Skeletal muscle tissue (tissue), 4 donors: ENCODE data around the gene GNAO1. TPM values are rescaled to one million over a fixed set of nuclear protein-coding genes. Genes with fewer than 3 reads are reported as not detected.

Experiments used
- H3K27ac ChIP-seq: one replicate; pipeline ENCODE4 v1.7.0; 2013; ENCODE audit warnings: mild to moderate bottlenecking, low read depth, low read length, inconsistent platforms
- H3K27me3 ChIP-seq, 3 donors: one replicate each; pipeline ENCODE4 v1.7.0; 2013; ENCODE audit warnings: low read length in 3 of 3; ENCODE audit not compliant: control insufficient read depth in 3 of 3, insufficient read depth in 3 of 3
- H3K36me3 ChIP-seq, 3 donors: one replicate each; pipeline ENCODE4 v1.7.0; 2013; ENCODE audit warnings: low read length in 3 of 3; ENCODE audit not compliant: control insufficient read depth in 3 of 3, insufficient read depth in 3 of 3
- H3K4me1 ChIP-seq, 3 donors: one replicate each; pipeline ENCODE4 v1.7.0; 2013; ENCODE audit warnings: low read length in 3 of 3, mild to moderate bottlenecking in 3 of 3; ENCODE audit not compliant: control insufficient read depth in 3 of 3, insufficient read depth in 3 of 3
- H3K4me3 ChIP-seq, 3 donors: one replicate each; pipeline ENCODE4 v1.7.0; 2013; ENCODE audit warnings: low read length in 3 of 3
- H3K9ac ChIP-seq, 3 donors: one replicate each; pipeline ENCODE4 v1.7.0; 2013; ENCODE audit warnings: low read length in 3 of 3, mild to moderate bottlenecking in 3 of 3, moderate library complexity in 2 of 3, low read depth in 1 of 3
- H3K9me3 ChIP-seq, 3 donors: one replicate each; pipeline ENCODE4 v1.7.0; 2013; ENCODE audit warnings: low read length in 3 of 3; ENCODE audit not compliant: control insufficient read depth in 3 of 3
- total RNA-seq: library from RNA; depleted of rRNA; stranded (reverse); fragments of >200 nt; gene quantifications from one replicate; pipeline ENCODE4 v1.2.3, GENCODE V29; 2014
- donor health status: Osteomylitis.

The GNAO1 gene
- total RNA-seq, 1 donor from 2014 or later, result under 0.01 TPM

GRCh38 chr16:56262148-56262547 lies 70.9 kb downstream of the GNAO1 start:
- Histone ChIP-seq H3K27me3 (peaks cover 0 to 4% (median 0%) of the 10 kb centered on the region in 3 donors), H3K9ac (no peak overlapping the region), H3K9me3 (no peaks in the 10 kb centered on the region), H3K4me1 (peaks cover 0 to 11% (median 3%) of the 10 kb centered on the region in 3 donors), H3K4me3 (no peak overlapping the region), H3K36me3 (no peaks in the 10 kb centered on the region), H3K27ac (no peak overlapping the region)

GRCh38 chr16:56262551-56263245 lies 71.4 kb downstream of the GNAO1 start:
- Histone ChIP-seq H3K36me3 (no peaks in the 10 kb centered on the region), H3K4me1 (peaks cover 0 to 5% (median 0%) of the 10 kb centered on the region in 3 donors), H3K9me3 (no peaks in the 10 kb centered on the region), H3K9ac (no peak overlapping the region), H3K27me3 (peaks cover 0 to 4% (median 0%) of the 10 kb centered on the region in 3 donors), H3K4me3 (no peak overlapping the region), H3K27ac (no peak overlapping the region)

DNA sequence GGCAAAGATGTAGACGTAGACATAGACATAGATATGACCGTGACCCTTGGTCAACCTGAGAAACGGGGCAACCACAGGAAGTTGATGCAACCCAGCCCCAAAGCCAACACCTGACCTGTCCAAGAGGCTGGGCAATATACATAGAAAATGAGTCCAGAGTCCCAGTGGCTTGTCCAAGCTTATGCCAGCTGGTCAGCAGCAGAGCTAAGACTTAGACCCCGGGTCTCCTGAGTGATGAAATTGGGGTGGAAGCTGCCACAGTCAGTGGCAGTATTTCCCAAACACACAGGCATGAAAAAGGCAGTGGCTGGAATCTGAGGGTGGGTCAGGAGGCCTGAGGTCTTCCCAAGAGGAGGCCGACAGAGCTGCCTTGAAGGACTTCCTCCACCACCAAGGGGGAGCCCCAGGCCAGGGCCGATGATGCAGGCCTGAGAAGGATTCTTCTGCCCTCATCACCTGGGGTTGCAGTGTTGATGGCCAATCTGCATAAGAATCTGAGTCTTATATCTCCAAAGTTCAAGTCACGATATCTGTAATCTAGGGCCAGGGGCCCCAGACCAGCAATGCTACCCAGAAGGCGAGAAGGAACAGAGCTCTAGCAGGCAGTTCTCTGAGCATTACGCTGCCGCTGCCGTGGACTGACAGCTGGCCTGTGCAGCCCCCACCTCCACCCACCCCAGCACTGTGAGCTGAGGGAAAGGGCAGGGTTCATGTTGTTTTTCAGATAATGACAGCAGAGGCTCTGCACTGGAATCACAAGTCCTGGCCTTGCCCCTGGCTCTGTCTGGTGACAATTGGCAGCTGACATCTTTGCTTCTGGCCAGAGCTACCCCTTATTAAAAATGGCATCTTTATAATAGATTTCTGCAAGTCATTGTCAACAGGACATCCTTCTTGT lies 72.7 kb downstream of the GNAO1 start:
- Histone ChIP-seq H3K4me1 (peaks cover 0 to 6% (median 1%) of the 10 kb centered on the region in 3 donors), H3K27me3 (peaks cover 0 to 4% (median 2%) of the 10 kb centered on the region in 3 donors), H3K9ac (peak overlapping the region in 1 of 3 donors; percentile 16), H3K36me3 (no peaks in the 10 kb centered on the region), H3K4me3 (no peak overlapping the region), H3K9me3 (no peaks in the 10 kb centered on the region), H3K27ac (no peak overlapping the region)

- Histone ChIP-seq H3K27ac (no peak overlapping the region), H3K27me3 (peaks cover 0 to 4% (median 2%) of the 10 kb centered on the region in 3 donors), H3K4me1 (peaks cover 3 to 10% (median 7%) of the 10 kb centered on the region in 3 donors), H3K36me3 (no peaks in the 10 kb centered on the region), H3K9me3 (no peaks in the 10 kb centered on the region), H3K4me3 (no peak overlapping the region), H3K9ac (no peak overlapping the region)
Measured at GRCh38 chr16:56264609-56264972, 73.3 kb downstream of the GNAO1 start.

- Histone ChIP-seq H3K4me3 (no peak overlapping the region), H3K9ac (no peak overlapping the region), H3K9me3 (no peaks in the 10 kb centered on the region), H3K27me3 (peaks cover 0 to 4% (median 2%) of the 10 kb centered on the region in 3 donors), H3K4me1 (peaks cover 8 to 14% (median 13%) of the 10 kb centered on the region in 3 donors), H3K36me3 (no peaks in the 10 kb centered on the region), H3K27ac (no peak overlapping the region)
Measured at GRCh38 chr16:56265184-56265583, 73.9 kb downstream of the GNAO1 start.

DNA sequence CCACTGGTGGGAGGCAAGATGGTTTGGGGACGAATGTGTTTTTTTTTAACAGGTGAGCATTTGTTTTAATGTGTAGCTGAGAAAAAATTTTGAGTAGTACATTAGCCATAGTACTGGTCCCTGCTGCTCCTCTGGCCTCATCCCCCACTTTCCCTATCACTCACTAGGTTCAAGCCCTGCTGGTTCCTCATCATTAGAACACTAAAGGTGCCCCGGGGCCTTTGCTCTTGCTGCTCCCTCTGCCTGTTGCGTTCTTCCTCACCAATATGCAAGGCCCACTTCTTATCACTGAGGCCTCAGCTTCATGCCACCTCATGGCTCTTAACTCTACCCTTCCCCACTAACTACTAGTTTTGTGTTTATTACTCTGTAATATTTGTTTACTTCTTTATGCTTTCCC lies 74.5 kb downstream of the GNAO1 start:
- no peaks in the 10 kb centered on the region for H3K9me3 ChIP-seq
- peaks cover 9 to 16% (median 14%) of the 10 kb centered on the region in 3 donors for H3K4me1 ChIP-seq
- H3K27me3 ChIP-seq, result peaks cover 0 to 4% (median 2%) of the 10 kb centered on the region in 3 donors
- no peak overlapping the region for H3K9ac ChIP-seq
- H3K4me3 ChIP-seq, result no peak overlapping the region
- no peaks in the 10 kb centered on the region for H3K36me3 ChIP-seq
- no peak overlapping the region for H3K27ac ChIP-seq

GRCh38 chr16:56266641-56267607 lies 75.6 kb downstream of the GNAO1 start:
- peaks cover 0 to 3% (median 2%) of the 10 kb centered on the region in 3 donors for H3K27me3 ChIP-seq
- H3K9ac ChIP-seq, result no peak overlapping the region
- no peaks in the 10 kb centered on the region for H3K36me3 ChIP-seq
- H3K4me3 ChIP-seq, result no peak overlapping the region
- H3K9me3 ChIP-seq, result no peaks in the 10 kb centered on the region
- H3K27ac ChIP-seq, result no peak overlapping the region
- H3K4me1 ChIP-seq, result peaks cover 9 to 16% (median 14%) of the 10 kb centered on the region in 3 donors

- Histone ChIP-seq H3K9ac (no peak overlapping the region), H3K27ac (no peak overlapping the region), H3K4me3 (no peak overlapping the region), H3K4me1 (peaks cover 9 to 16% (median 14%) of the 10 kb centered on the region in 3 donors), H3K36me3 (no peaks in the 10 kb centered on the region), H3K27me3 (peaks cover 0 to 2% (median 0%) of the 10 kb centered on the region in 3 donors), H3K9me3 (no peaks in the 10 kb centered on the region)
Measured at GRCh38 chr16:56267888-56268287, 76.6 kb downstream of the GNAO1 start.

GRCh38 chr16:56268799-56269198 lies 77.5 kb downstream of the GNAO1 start:
- no peaks in the 10 kb centered on the region for H3K9me3 ChIP-seq
- peak overlapping the region; percentile 52 for H3K27ac ChIP-seq
- H3K27me3 ChIP-seq, result peaks cover 0 to 2% (median 0%) of the 10 kb centered on the region in 3 donors
- H3K36me3 ChIP-seq, result no peaks in the 10 kb centered on the region
- H3K4me1 ChIP-seq, result peaks cover 9 to 16% (median 14%) of the 10 kb centered on the region in 3 donors
- H3K4me3 ChIP-seq, result no peak overlapping the region
- H3K9ac ChIP-seq, result no peak overlapping the region
